ENCODE results near the gene TTC13.

TTC13 gene

GRCh38 chr1:230860617-230861384, 117.9 kb downstream of the TTC13 start:
- TF ChIP-seq ZNF274 (IDR thresholded peaks at IDR 0.05; ENCODE audit: low read depth, low read length): no peak
- H3K4me3 ChIP-seq (ENCODE audit: low read length): no peak overlapping the region

- H3K4me3 ChIP-seq (ENCODE audit: low read length): no peak overlapping the region
- TF ChIP-seq ZNF274 (IDR thresholded peaks at IDR 0.05; ENCODE audit: low read depth, low read length): no peak
Observed at GRCh38 chr1:230858918-230859729, 119.5 kb downstream of the TTC13 start.

DNA sequence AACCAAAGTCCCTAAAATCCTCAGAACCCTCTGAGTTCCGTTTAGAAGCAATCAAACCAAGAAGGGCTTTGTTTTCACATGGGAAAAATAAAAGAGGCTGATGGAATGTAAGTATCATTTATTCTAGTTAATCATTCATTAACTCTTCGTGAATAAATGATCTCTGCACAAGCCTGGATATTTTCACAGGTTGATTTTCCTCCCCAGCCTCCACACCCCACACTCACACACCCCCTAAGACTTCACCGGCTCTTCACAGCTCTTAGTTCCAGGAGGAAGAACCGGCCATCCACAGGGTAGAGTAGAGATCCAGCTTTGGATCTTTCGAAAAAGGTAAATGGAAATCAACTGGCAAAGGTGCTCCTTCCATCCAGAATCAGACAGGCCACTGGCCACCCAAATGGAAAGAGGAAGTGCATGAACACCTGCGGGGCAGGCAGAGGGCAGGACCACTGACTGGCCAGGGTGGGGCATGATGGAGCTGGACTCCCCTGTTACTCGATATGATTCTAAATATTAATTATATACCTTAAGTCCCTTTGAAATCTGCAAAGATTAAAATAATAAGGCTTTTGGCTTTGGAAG, 120.3 kb downstream of the TTC13 start:
- H3K4me3 ChIP-seq (ENCODE audit: low read length): no peak overlapping the region
- TF ChIP-seq ZNF274 (IDR thresholded peaks at IDR 0.05; ENCODE audit: low read depth, low read length): no peak

GRCh38 chr1:230857822-230858221, 120.8 kb downstream of the TTC13 start:
- no peak for TF ChIP-seq ZNF274 (IDR thresholded peaks at IDR 0.05; ENCODE audit: low read depth, low read length)
- H3K4me3 ChIP-seq (ENCODE audit: low read length): no peak overlapping the region

GRCh38 chr1:230857077-230857476, 121.6 kb downstream of the TTC13 start:
- H3K4me3 ChIP-seq (ENCODE audit: low read length): no peak overlapping the region
- TF ChIP-seq ZNF274 (IDR thresholded peaks at IDR 0.05; ENCODE audit: low read depth, low read length): no peak
